HG02981 (cell line): ENCODE measurements around the gene PLXNA3.

Experiments used
- ATAC-seq: cut with Tn5 transposase; IDR thresholded peaks from one replicate; pipeline ENCODE4 v1.9.1; 2021; ENCODE audit warnings: mild to moderate bottlenecking, moderate library complexity; ENCODE audit not compliant: unreplicated experiment

PLXNA3 gene

GRCh38 chrX:154457491-154458115 is 478 bp upstream of the PLXNA3 start:
- peak; percentile 54 for ATAC-seq

- no peak for ATAC-seq
Measured at GRCh38 chrX:154458954-154459778, 1.1 kb downstream of the PLXNA3 start.

GRCh38 chrX:154459832-154460231 is 1.8 kb downstream of the PLXNA3 start:
- ATAC-seq, result no peak

GRCh38 chrX:154460326-154460725 is 2.2 kb downstream of the PLXNA3 start:
- ATAC-seq, result no peak

GRCh38 chrX:154462396-154462795 is 4.3 kb downstream of the PLXNA3 start:
- no peak for ATAC-seq

- no peak for ATAC-seq
Measured at GRCh38 chrX:154463611-154464220, 5.6 kb downstream of the PLXNA3 start.

GRCh38 chrX:154464806-154465365 is 6.8 kb downstream of the PLXNA3 start:
- no peak for ATAC-seq

- ATAC-seq, result no peak
Measured at GRCh38 chrX:154465601-154466000, 7.5 kb downstream of the PLXNA3 start.

- no peak for ATAC-seq
Measured at GRCh38 chrX:154466036-154466435, 8.0 kb downstream of the PLXNA3 start.

- ATAC-seq, result no peak
Measured at GRCh38 chrX:154466907-154467306, 8.8 kb downstream of the PLXNA3 start.

GRCh38 chrX:154467556-154467955 is 9.5 kb downstream of the PLXNA3 start:
- no peak for ATAC-seq

- ATAC-seq, result no peak
Measured at GRCh38 chrX:154468217-154468616, 10.1 kb downstream of the PLXNA3 start.

- no peak for ATAC-seq
Measured at GRCh38 chrX:154469114-154469513, 11.0 kb downstream of the PLXNA3 start.

- no peak for ATAC-seq
Measured at GRCh38 chrX:154469880-154470279, 11.8 kb downstream of the PLXNA3 start.

- ATAC-seq, result no peak
Measured at GRCh38 chrX:154470434-154470833, 12.4 kb downstream of the PLXNA3 start.

- ATAC-seq, result no peak
Measured at GRCh38 chrX:154470914-154471568, 13.0 kb downstream of the PLXNA3 start.

- no peak for ATAC-seq
Measured at GRCh38 chrX:154471839-154472684, 14.0 kb downstream of the PLXNA3 start.

- ATAC-seq, result no peak
Measured at GRCh38 chrX:154472685-154473632, 14.9 kb downstream of the PLXNA3 start.

GRCh38 chrX:154473683-154474082 is 15.6 kb downstream of the PLXNA3 start:
- no peak for ATAC-seq
